Endothelial cell of umbilical vein (primary cell): Measurements from ENCODE around the gene CAMTA1. TPM values are rescaled to one million over a fixed set of nuclear protein-coding genes. Genes with fewer than 3 reads are reported as not detected.

Source experiments
- BruUV-seq: library from RNA; stranded (reverse); fragments of 400-500 nt; replicated peaks from 2 replicates; lab custom pipeline; 2021; lab: Mats Ljungman, UMichigan
- CTCF ChIA-PET: fragments of 300-600, 350-600 bp; sonication (Branson Sonifier 250); formaldehyde crosslinking; loops from one replicate; lab custom pipeline; 2021; ENCODE audit warnings: antibody characterized with exemption, inconsistent platforms; lab: Charles Lee
- POLR2A ChIA-PET: fragments of 300-600, 350-600 bp; sonication (Branson Sonifier 250); formaldehyde crosslinking; loops from one replicate; lab custom pipeline; 2021; ENCODE audit warnings: antibody characterized with exemption, inconsistent platforms; lab: Charles Lee
- DNase-seq: peaks from one replicate; pipeline ENCODE4 v3.0.0-alpha.2; 2011; ENCODE audit warnings: low read depth, low spot score
- FAIRE-seq: peaks from 2 replicates; lab custom pipeline; 2011; peaks lifted over from hg19 to GRCh38; lab: Jason Lieb, UNC
- H2AFZ ChIP-seq: 2 replicates; pipeline ENCODE4 v1.6.0; 2012; ENCODE audit warnings: low read depth, low read length, control low read depth, inconsistent platforms
- H3K27ac ChIP-seq: 2 replicates; pipeline ENCODE4 v1.5.1; 2011; ENCODE audit warnings: low read depth, mild to moderate bottlenecking, control low read depth, low read length, moderate library complexity; ENCODE audit not compliant: insufficient read depth
- H3K27me3 ChIP-seq, 2 experiments: 2 replicates each; pipeline versions ENCODE4 v1.6.0 to v1.6.1; 2011; ENCODE audit warnings: low read length in 2 of 2, mixed read lengths in 1 of 2; ENCODE audit not compliant: control insufficient read depth in 2 of 2, insufficient read depth in 2 of 2
- H3K36me3 ChIP-seq, 2 experiments: 2 replicates in 1 of 2; 3 replicates in 1 of 2; pipeline ENCODE4 v1.5.1; 2011; ENCODE audit warnings: low read length in 2 of 2, mild to moderate bottlenecking in 1 of 2, moderate library complexity in 1 of 2; ENCODE audit not compliant: control insufficient read depth in 2 of 2, insufficient read depth in 2 of 2; ENCODE audit errors: extremely low read depth in 1 of 2
- H3K4me1 ChIP-seq: 3 replicates; pipeline ENCODE4 v1.5.1; 2011; ENCODE audit warnings: mild to moderate bottlenecking, low read length; ENCODE audit not compliant: control insufficient read depth, insufficient read depth; ENCODE audit errors: extremely low read depth
- H3K4me2 ChIP-seq: 2 replicates; pipeline ENCODE4 v1.6.1; 2011; ENCODE audit warnings: low read length, control low read depth, mixed read lengths; ENCODE audit not compliant: insufficient read depth
- H3K4me3 ChIP-seq, 3 experiments: fragments of 200-600 bp in 1 of 3; sonication (generic), shearing (Covaris generic) in 1 of 3; replicated peaks in 1 of 3; 2 replicates each; pipeline ENCODE4 v1.5.1; 2011 to 2016; ENCODE audit warnings: control low read depth in 3 of 3, low read length in 3 of 3, mild to moderate bottlenecking in 2 of 3, inconsistent platforms in 1 of 3, low read depth in 1 of 3, moderate library complexity in 1 of 3; ENCODE audit not compliant: insufficient read depth in 1 of 3
- H3K79me2 ChIP-seq: 2 replicates; pipeline ENCODE4 v1.6.0; 2012; ENCODE audit warnings: low read length, inconsistent platforms; ENCODE audit not compliant: control insufficient read depth, insufficient read depth
- H3K9ac ChIP-seq: replicated peaks from 2 replicates; pipeline ENCODE3; 2011; ENCODE audit warnings: low read length, control low read depth; ENCODE audit not compliant: insufficient read depth; ENCODE audit errors: extremely low read depth
- H3K9me1 ChIP-seq: replicated peaks from 3 replicates; pipeline ENCODE4 v1.6.0; 2011; ENCODE audit warnings: mild to moderate bottlenecking, low read length; ENCODE audit not compliant: control insufficient read depth, insufficient read depth; ENCODE audit errors: extremely low read depth
- H3K9me3 ChIP-seq: replicated peaks from 2 replicates; pipeline ENCODE4 v1.5.1; 2012; ENCODE audit warnings: low read length, inconsistent platforms; ENCODE audit not compliant: control insufficient read depth, insufficient read depth
- H4K20me1 ChIP-seq: replicated peaks from 2 replicates; pipeline ENCODE3; 2011; ENCODE audit warnings: mild to moderate bottlenecking, low read length; ENCODE audit not compliant: control insufficient read depth, insufficient read depth; ENCODE audit errors: extremely low read depth
- CTCF ChIP-seq, 2 donors: IDR thresholded peaks; 1 replicate in 1 of 2; 2 replicates in 1 of 2; pipeline ENCODE4 v1.5.1; 2011; ENCODE audit warnings: low read length in 2 of 2, mild to moderate bottlenecking in 2 of 2, moderate library complexity in 2 of 2, control low read depth in 1 of 2, inconsistent platforms in 1 of 2, low read depth in 1 of 2; ENCODE audit not compliant: insufficient read depth in 1 of 2; ENCODE audit errors: extremely low read depth in 1 of 2
- EZH2 ChIP-seq: IDR thresholded peaks from 2 replicates; pipeline ENCODE4 v1.6.1; 2012; ENCODE audit warnings: borderline replicate concordance, low read depth, mild to moderate bottlenecking, moderate library complexity, low read length, inconsistent platforms; ENCODE audit not compliant: severe bottlenecking
- FOS ChIP-seq: IDR thresholded peaks from 2 replicates; pipeline ENCODE4 v1.6.1; 2011; ENCODE audit warnings: mild to moderate bottlenecking, low read length, moderate library complexity, borderline replicate concordance; ENCODE audit not compliant: insufficient read depth
- GATA2 ChIP-seq: IDR thresholded peaks from 2 replicates; pipeline ENCODE4 v1.7.0; 2011; ENCODE audit warnings: low read depth, mild to moderate bottlenecking, moderate library complexity, mixed read lengths, low read length; ENCODE audit not compliant: insufficient read length, insufficient read depth
- JUN ChIP-seq: IDR thresholded peaks from 2 replicates; pipeline ENCODE4 v1.6.1; 2011; ENCODE audit warnings: borderline replicate concordance, low read depth; ENCODE audit not compliant: insufficient read length, insufficient read depth
- MAX ChIP-seq: IDR thresholded peaks from 2 replicates; pipeline ENCODE4 v1.6.1; 2011; ENCODE audit not compliant: insufficient read depth, insufficient read length
- MYC ChIP-seq: IDR thresholded peaks from one replicate; pipeline ENCODE4 v1.6.1; 2011; ENCODE audit warnings: mild to moderate bottlenecking, low read depth, low read length
- POLR2A ChIP-seq: IDR thresholded peaks from 2 replicates; pipeline ENCODE4 v1.6.1; 2012; ENCODE audit warnings: low read depth, mild to moderate bottlenecking, control low read depth, low read length
- POLR2AphosphoS5 ChIP-seq: IDR thresholded peaks from 2 replicates; pipeline ENCODE4 v1.6.1; 2012; ENCODE audit warnings: low read depth, mild to moderate bottlenecking, control low read depth, low read length, moderate library complexity; ENCODE audit not compliant: insufficient read depth
- dilution Hi-C: fragments of 300-500 bp; cut with MboI; formaldehyde crosslinking; loops from one replicate; pipeline ENCODE4 v1.15.0; 2019; ENCODE audit warnings: low sequenced_read_pairs; ENCODE audit not compliant: extremely low pct_ligation_motif_present
- intact Hi-C: fragments of 100-400 bp; cut with micrococcal nuclease; formaldehyde crosslinking; loops from one replicate; pipeline ENCODE4 v1.10.0; 2022
- polyA plus RNA-seq, 4 experiments: library from polyadenylated mRNA; depleted of rRNA in 3 of 4; stranded (reverse) in 3 of 4; unstranded in 1 of 4; fragments of >200 nt; gene quantifications; 2 replicates each; pipeline versions ENCODE4 v1.2.1 to v1.2.3, GENCODE V29; 2011 to 2012; ENCODE audit warnings: missing spikeins in 1 of 4
- total RNA-seq: library from RNA; stranded (reverse); gene quantifications from 2 replicates; pipeline ENCODE4 v1.2.3, GENCODE V29; 2021

CAMTA1 gene
- total and polyA plus RNA-seq, 2 donors (not counting 3 experiments of a cell fraction or from before 2014, with no cell fraction given): 50.8 to 92.7 TPM

- H4K20me1 ChIP-seq: no peaks in the 10 kb centered on the region
- H3K9me3 ChIP-seq: no peaks in the 10 kb centered on the region
- intact Hi-C loops (no loop called here), dilution Hi-C loops (no loop called here)
- no peak overlapping the region for H3K9ac ChIP-seq
- TF ChIP-seq GATA2: no peak
- no peak for TF ChIP-seq FOS
- TF ChIP-seq MYC: no peak
- TF ChIP-seq POLR2AphosphoS5: no peak
- no peak for TF ChIP-seq JUN
- TF ChIP-seq MAX: no peak
- TF ChIP-seq POLR2A: no peak
- TF ChIP-seq CTCF (IDR thresholded peaks at IDR 0.05; ENCODE audit: extremely low read depth in 1 of 2, insufficient read depth in 1 of 2, low read depth in 1 of 2, low read length in 2 of 2): no peak
- TF ChIP-seq EZH2: no peak
- no peaks in the 10 kb centered on the region for H3K9me1 ChIP-seq
- no TSS peak for BruUV-seq
- peaks cover 5% of the 10 kb centered on the region for H3K4me1 ChIP-seq
- H3K4me3 ChIP-seq: no peak overlapping the region
- no peaks in the 10 kb centered on the region for H3K79me2 ChIP-seq
- no peak overlapping the region for H2AFZ ChIP-seq
- no peak overlapping the region for H3K27ac ChIP-seq
- no peaks in the 10 kb centered on the region for H3K27me3 ChIP-seq
- DNase-seq: no peak
- POLR2A ChIA-PET: no interaction called here
- CTCF ChIA-PET: interaction anchor here (2.7 kb wide), 1 partner anchor 161 kb away, joined by 10 read pairs; no protein-coding TSS in a partner anchor
- no peak overlapping the region for H3K4me2 ChIP-seq
- H3K36me3 ChIP-seq: no peaks in the 10 kb centered on the region
- FAIRE-seq: no peak
These were observed 124.6 kb downstream of the CAMTA1 start for GRCh38 chr1:6909857-6910256.
